Measurements from ENCODE around the gene CHST9.

CHST9 gene

GRCh38 chr18:27081701-27082100 is 103.4 kb downstream of the CHST9 start:
- no peak for TF ChIP-seq ZNF274 (IDR thresholded peaks at IDR 0.05; ENCODE audit: low read depth, low read length)
- no peak overlapping the region for H3K4me3 ChIP-seq (ENCODE audit: low read length)

DNA sequence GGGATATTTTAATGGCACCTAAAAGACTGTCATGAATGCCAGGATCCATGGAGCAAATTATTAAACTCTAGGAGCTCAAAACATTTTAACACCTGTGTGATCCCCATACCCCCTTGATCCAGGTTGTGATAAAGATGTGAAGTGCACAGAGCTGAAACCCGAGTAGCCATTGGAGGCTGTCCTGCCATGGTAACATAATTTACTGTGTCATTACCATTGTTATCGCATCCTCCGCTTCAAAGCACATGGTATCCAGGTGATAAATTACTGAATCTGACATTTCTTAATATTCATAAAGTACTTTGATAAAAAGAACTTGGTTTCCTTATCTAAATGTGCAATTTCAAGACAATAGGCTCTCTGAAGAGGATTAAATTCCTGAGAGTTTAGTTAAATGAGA is 109.3 kb downstream of the CHST9 start:
- TF ChIP-seq ZNF274 (IDR thresholded peaks at IDR 0.05; ENCODE audit: low read depth, low read length): no peak
- no peak overlapping the region for H3K4me3 ChIP-seq (ENCODE audit: low read length)

DNA sequence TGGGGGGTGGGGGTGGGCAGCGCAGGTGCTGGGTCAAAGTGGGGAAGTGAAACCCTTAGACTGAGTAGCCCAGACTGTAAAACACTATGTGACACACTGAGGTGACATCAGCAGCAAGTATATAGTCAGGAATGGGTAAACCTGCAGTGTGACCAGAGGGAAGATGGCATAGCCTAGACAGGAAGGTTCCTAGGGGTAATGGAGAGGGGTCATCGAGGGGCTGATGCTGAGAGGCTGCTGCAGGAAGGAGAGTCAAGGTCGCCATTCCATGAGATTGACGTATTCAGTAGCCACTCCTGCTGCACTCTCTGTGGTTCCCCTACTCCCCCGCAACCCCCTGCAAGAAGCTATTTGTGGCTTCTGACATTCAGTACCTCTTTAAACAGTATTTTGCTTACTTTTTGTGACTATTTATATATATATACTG is 111.7 kb downstream of the CHST9 start:
- no peak overlapping the region for H3K4me3 ChIP-seq (ENCODE audit: low read length)
- no peak for TF ChIP-seq ZNF274 (IDR thresholded peaks at IDR 0.05; ENCODE audit: low read depth, low read length)

- no peak overlapping the region for H3K4me3 ChIP-seq (ENCODE audit: low read length)
- no peak for TF ChIP-seq ZNF274 (IDR thresholded peaks at IDR 0.05; ENCODE audit: low read depth, low read length)
Observed at GRCh38 chr18:27064673-27065072, 120.4 kb downstream of the CHST9 start.

DNA sequence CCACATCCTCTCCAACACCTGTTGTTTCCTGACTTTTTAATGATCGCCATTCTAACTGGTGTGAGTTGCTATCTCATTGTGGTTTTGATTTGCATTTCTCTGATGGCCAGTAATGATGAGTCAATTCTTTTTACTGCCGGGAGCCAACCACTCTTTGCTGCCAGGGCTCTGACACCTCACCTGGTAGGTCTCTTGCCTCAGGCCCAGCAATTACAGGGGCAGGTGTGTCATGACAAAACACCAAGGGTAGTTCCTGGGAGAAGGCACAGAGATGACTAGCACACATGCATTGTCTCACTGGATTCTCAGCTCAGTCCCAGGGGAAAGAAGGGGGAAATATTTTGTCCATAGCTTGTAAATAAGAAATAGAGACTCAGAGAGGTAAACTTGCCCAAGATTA is 122.3 kb downstream of the CHST9 start:
- TF ChIP-seq ZNF274 (IDR thresholded peaks at IDR 0.05; ENCODE audit: low read depth, low read length): no peak
- H3K4me3 ChIP-seq (ENCODE audit: low read length): no peak overlapping the region

DNA sequence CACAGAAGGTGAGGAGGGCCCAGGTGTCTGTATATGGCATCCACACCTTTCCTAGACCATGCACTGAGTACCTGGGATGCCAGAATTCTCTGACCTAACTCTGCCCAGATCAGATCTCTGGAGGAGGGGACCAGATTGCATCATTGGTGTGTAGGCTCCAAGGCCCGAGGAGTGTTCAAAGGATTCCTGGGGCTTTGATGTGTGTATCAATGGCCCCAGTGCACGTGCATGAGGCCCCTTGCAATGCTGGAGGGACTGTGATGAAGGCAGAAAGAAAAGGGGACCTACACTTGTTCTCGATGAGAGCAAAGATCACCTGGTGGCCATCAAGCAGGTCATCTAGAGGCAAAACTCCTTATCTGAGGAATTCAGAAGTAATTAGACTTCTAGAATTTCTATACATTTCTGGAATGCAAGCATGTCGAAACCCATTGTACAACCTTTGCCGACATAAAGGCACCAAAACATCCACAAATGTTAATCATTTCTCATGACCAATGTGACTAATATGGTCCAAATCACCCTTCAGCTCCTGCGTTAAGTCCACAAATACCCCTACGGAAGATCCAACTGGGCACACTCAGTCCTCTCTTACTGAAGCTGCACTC is 123.5 kb downstream of the CHST9 start:
- no peak overlapping the region for H3K4me3 ChIP-seq (ENCODE audit: low read length)
- TF ChIP-seq ZNF274 (IDR thresholded peaks at IDR 0.05; ENCODE audit: low read depth, low read length): no peak

DNA sequence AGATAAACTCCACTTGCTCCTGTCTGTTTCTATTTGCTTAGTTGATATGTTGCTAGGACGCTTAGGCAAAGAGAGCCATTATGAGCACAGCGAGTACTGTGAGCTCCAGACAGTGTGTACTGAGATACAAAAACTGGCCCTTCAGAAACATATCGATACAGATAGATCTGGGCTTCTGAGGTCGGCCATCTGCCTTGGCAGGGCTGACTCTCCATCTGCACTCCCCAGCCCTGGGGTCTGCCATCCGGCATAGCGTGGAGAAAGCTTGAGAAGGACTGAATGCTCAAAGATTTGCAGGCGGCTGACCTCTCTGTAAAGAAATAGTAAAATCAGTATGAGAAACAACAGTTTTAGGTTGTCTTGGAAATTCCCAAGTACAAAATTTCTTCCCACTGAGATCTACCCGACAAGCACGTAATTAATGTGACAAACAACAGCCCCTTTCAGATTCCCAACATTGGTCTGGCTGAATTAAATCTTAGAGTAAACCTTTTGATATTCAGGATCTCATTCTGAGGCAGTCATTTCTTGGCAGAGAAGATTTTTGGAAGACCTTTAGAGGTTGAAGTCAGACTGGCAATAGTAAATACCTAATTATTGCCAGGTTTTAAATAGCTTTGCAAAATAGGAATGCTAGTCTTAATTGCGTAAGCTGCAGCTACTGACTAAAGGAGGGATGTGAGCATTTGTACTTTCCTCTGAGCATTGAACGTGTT is 127.4 kb downstream of the CHST9 start:
- H3K4me3 ChIP-seq (ENCODE audit: low read length): no peak overlapping the region
- no peak for TF ChIP-seq ZNF274 (IDR thresholded peaks at IDR 0.05; ENCODE audit: low read depth, low read length)

DNA sequence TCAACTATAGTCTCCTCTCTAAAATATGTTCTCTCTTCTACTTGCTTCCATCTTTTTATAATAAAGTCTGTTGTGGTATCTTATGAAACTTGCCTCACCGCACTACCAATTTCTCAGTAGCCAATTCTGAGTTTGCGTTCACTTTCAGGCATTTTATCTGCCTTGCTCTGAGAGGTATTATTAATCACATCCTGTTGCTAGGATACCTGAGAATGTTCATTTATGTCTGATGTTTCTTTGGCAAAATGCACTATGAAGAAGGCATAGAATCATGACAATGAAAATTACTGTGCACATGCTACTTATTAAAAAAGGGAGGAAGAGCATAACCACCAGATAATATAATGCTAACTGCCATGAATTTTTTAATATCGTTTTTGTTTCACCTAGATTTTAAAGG is 130.2 kb downstream of the CHST9 start:
- TF ChIP-seq ZNF274 (IDR thresholded peaks at IDR 0.05; ENCODE audit: low read depth, low read length): no peak

GRCh38 chr18:27049969-27050368 is 135.1 kb downstream of the CHST9 start:
- TF ChIP-seq ZNF274 (IDR thresholded peaks at IDR 0.05; ENCODE audit: low read depth, low read length): no peak

More for the DNA sequence above, 130.2 kb downstream of the CHST9 start:
- H3K4me3 ChIP-seq (ENCODE audit: low read length): no peak overlapping the region

GRCh38 chr18:27045342-27045741 is 139.8 kb downstream of the CHST9 start:
- no peak overlapping the region for H3K4me3 ChIP-seq (ENCODE audit: low read length)
- no peak for TF ChIP-seq ZNF274 (IDR thresholded peaks at IDR 0.05; ENCODE audit: low read depth, low read length)

More at GRCh38 chr18:27049969-27050368, 135.1 kb downstream of the CHST9 start:
- no peak overlapping the region for H3K4me3 ChIP-seq (ENCODE audit: low read length)

GRCh38 chr18:27042177-27042576 is 142.9 kb downstream of the CHST9 start:
- no peak for TF ChIP-seq ZNF274 (IDR thresholded peaks at IDR 0.05; ENCODE audit: low read depth, low read length)
- H3K4me3 ChIP-seq (ENCODE audit: low read length): no peak overlapping the region

GRCh38 chr18:27040796-27041195 is 144.3 kb downstream of the CHST9 start:
- TF ChIP-seq ZNF274 (IDR thresholded peaks at IDR 0.05; ENCODE audit: low read depth, low read length): no peak
- H3K4me3 ChIP-seq (ENCODE audit: low read length): no peak overlapping the region

DNA sequence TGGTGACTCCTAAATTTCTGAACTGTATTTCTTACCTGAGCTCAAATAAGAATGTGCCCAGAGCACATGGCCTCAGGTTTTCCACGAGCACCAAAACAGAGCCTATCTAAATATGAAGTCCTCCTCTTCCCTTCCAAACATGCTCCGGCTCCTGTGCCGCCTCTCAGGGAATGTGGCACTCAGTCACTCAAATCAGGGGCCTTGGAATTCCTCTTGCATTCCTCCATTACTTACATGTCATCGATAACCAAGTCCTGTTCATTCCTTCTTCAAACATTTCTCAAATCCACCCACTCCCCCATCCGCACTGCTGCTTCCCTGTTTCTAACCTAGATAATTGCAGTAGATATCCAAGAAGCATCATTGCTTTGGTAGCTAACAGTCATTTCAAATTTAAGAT is 151.4 kb downstream of the CHST9 start:
- TF ChIP-seq ZNF274 (IDR thresholded peaks at IDR 0.05; ENCODE audit: low read depth, low read length): no peak
- H3K4me3 ChIP-seq (ENCODE audit: low read length): no peak overlapping the region

- TF ChIP-seq ZNF274 (IDR thresholded peaks at IDR 0.05; ENCODE audit: low read depth, low read length): no peak
- no peak overlapping the region for H3K4me3 ChIP-seq (ENCODE audit: low read length)
Observed at GRCh38 chr18:27030421-27030820, 154.7 kb downstream of the CHST9 start.

DNA sequence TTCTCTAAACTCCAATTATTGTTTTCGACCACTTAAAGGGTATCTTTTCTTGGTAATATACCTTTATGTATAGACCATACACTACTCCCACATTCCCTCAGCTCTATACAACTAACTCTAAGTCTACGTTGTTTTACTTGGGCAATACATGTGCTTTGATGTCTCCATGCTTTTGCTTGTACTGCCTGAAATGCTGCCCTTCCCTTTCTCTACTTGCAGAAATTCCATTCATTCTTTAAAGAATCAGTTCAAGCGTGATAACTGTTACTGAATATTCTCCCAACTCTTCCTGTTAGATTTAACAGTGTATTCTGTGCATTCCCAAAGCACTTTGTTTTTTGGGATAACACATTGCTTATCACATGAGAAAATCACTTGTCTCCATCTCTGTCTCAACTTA is 162.6 kb downstream of the CHST9 start:
- TF ChIP-seq ZNF274 (IDR thresholded peaks at IDR 0.05; ENCODE audit: low read depth, low read length): no peak
- H3K4me3 ChIP-seq (ENCODE audit: low read length): no peak overlapping the region
